ENCODE results near the gene SND1.

Gene SND1

DNA sequence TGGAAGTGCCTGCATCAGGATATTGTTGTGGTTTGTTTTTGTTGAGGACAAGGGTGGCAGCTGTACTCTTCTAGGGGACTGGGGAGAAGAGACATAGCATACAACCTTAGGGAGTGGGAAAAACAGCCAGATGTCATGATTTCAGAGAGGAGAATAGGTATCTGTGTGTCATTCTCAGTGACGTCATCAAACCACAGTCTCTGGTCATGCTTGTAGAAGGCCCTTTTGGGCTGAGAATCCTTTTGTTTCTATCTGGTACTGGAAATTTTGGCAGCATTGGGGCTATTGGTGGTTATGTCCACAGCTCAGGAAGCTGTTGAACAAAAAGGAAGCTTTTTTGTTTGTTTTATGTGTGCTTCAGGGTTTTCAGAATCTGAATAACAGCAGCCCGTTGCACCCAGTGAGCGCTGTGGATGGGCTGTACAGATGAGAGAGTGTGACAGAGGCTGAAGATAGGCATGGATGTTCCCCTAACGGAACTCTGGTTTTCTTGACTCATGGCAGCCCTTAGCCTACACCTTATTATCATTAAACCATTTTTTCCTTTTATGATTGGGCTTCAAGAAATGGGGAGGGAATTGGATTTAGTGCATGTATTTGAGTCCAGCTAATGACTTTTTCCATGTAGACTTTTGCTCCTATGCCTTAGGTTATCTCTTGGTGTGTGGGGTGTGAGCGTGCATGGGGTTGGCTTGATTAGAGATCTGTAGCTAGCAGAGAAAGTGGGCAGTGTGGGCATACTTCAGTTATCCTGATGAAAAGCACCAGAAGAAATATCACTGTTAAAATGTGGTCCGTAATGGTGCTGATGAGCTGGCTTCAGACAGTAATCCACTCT, 65.7 kb downstream of the SND1 start:
- TF ChIP-seq HDGF (IDR thresholded peaks at IDR 0.05; ENCODE audit: borderline replicate concordance), result no peak
- TF ChIP-seq LEF1 (IDR thresholded peaks at IDR 0.05; ENCODE audit: borderline replicate concordance), result no peak
- TF ChIP-seq, protein P1, sequence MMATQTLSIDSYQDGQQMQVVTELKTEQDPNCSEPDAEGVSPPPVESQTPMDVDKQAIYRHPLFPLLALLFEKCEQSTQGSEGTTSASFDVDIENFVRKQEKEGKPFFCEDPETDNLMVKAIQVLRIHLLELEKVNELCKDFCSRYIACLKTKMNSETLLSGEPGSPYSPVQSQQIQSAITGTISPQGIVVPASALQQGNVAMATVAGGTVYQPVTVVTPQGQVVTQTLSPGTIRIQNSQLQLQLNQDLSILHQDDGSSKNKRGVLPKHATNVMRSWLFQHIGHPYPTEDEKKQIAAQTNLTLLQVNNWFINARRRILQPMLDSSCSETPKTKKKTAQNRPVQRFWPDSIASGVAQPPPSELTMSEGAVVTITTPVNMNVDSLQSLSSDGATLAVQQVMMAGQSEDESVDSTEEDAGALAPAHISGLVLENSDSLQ (IDR thresholded peaks at IDR 0.05), result no peak
- TF ChIP-seq ARNT (IDR thresholded peaks at IDR 0.05), result no peak
- no peak for TF ChIP-seq NFRKB (IDR thresholded peaks at IDR 0.05)
- TF ChIP-seq FOXM1 (IDR thresholded peaks at IDR 0.05; ENCODE audit: borderline replicate concordance), result no peak
- TF ChIP-seq ZNF384 (IDR thresholded peaks at IDR 0.05), result no peak
- no peak for TF ChIP-seq ELF4 (IDR thresholded peaks at IDR 0.05)
- no peak for TF ChIP-seq L3MBTL2 (conservative IDR thresholded peaks at IDR 0.05)
- TF ChIP-seq SUZ12 (IDR thresholded peaks at IDR 0.05), result no peak
- no peak for TF ChIP-seq TARDBP (IDR thresholded peaks at IDR 0.05)
- no peak for TF ChIP-seq FOXA1 (IDR thresholded peaks at IDR 0.05)
- no peak for TF ChIP-seq SP1 (IDR thresholded peaks at IDR 0.05)
- TF ChIP-seq CTBP1 (IDR thresholded peaks at IDR 0.05; ENCODE audit: borderline replicate concordance), result no peak
- TF ChIP-seq BHLHE40 (IDR thresholded peaks at IDR 0.05; ENCODE audit: borderline replicate concordance), result no peak
- TF ChIP-seq FOXK2 (IDR thresholded peaks at IDR 0.05), result no peak
- DNase-seq (ENCODE audit: extremely low spot score), result no peak
- CTCF ChIA-PET, result no interaction called here
- POLR2A ChIA-PET, result no interaction called here

DNA sequence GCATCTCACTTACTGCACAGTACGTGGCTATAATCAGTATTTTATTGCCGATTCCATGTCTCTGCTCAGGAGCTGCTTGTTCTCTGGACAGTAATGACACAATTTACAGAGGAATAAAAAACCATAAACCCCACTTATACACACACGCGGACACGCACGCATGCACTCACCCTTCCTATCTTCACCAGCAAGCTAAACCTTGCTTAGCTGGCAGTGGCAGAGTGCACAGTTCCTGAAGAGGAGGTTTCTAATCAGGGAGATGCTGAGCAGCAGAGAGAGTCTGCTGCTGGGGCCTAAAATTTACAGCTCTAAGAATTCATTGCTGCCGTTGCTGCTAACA, 66.3 kb downstream of the SND1 start:
- ChIA-PET POLR2A (no interaction called here), CTCF (no interaction called here)
- no peak for TF ChIP-seq BHLHE40 (IDR thresholded peaks at IDR 0.05; ENCODE audit: borderline replicate concordance)
- TF ChIP-seq FOXM1 (IDR thresholded peaks at IDR 0.05; ENCODE audit: borderline replicate concordance), result no peak
- TF ChIP-seq CTBP1 (IDR thresholded peaks at IDR 0.05; ENCODE audit: borderline replicate concordance), result no peak
- TF ChIP-seq FOXK2 (IDR thresholded peaks at IDR 0.05), result no peak
- no peak for TF ChIP-seq SP1 (IDR thresholded peaks at IDR 0.05)
- no peak for TF ChIP-seq LEF1 (IDR thresholded peaks at IDR 0.05; ENCODE audit: borderline replicate concordance)
- TF ChIP-seq ZNF384 (IDR thresholded peaks at IDR 0.05), result no peak
- no peak for DNase-seq (ENCODE audit: extremely low spot score)

- no peak for TF ChIP-seq L3MBTL2 (conservative IDR thresholded peaks at IDR 0.05)
- TF ChIP-seq BHLHE40 (IDR thresholded peaks at IDR 0.05; ENCODE audit: borderline replicate concordance), result no peak
- TF ChIP-seq FOXA1 (IDR thresholded peaks at IDR 0.05), result no peak
- TF ChIP-seq, protein P1 (IDR thresholded peaks at IDR 0.05), result no peak
- TF ChIP-seq LEF1 (IDR thresholded peaks at IDR 0.05; ENCODE audit: borderline replicate concordance), result no peak
- TF ChIP-seq FOXM1 (IDR thresholded peaks at IDR 0.05; ENCODE audit: borderline replicate concordance), result no peak
- TF ChIP-seq NFRKB (IDR thresholded peaks at IDR 0.05), result no peak
- TF ChIP-seq ARNT (IDR thresholded peaks at IDR 0.05), result no peak
- no peak for TF ChIP-seq ELF4 (IDR thresholded peaks at IDR 0.05)
- no peak for TF ChIP-seq ZNF384 (IDR thresholded peaks at IDR 0.05)
- no peak for TF ChIP-seq SP1 (IDR thresholded peaks at IDR 0.05)
- no peak for TF ChIP-seq HDGF (IDR thresholded peaks at IDR 0.05; ENCODE audit: borderline replicate concordance)
- no peak for TF ChIP-seq FOXK2 (IDR thresholded peaks at IDR 0.05)
- no peak for TF ChIP-seq CTBP1 (IDR thresholded peaks at IDR 0.05; ENCODE audit: borderline replicate concordance)
- TF ChIP-seq SUZ12 (IDR thresholded peaks at IDR 0.05), result no peak
- no peak for TF ChIP-seq TARDBP (IDR thresholded peaks at IDR 0.05)
- ChIA-PET POLR2A (no interaction called here), CTCF (interaction anchor here (0.6 kb wide), 1 partner anchor 443 kb away, joined by 3 read pairs; no protein-coding TSS in a partner anchor)
- DNase-seq (ENCODE audit: extremely low spot score), result no peak
These were observed 74.5 kb downstream of the SND1 start for GRCh38 chr7:127726476-127726875.

GRCh38 chr7:127730658-127731276, 78.8 kb downstream of the SND1 start:
- ChIA-PET CTCF (no interaction called here), POLR2A (no interaction called here)
- TF ChIP-seq LEF1 (IDR thresholded peaks at IDR 0.05; ENCODE audit: borderline replicate concordance) (no peak), BHLHE40 (IDR thresholded peaks at IDR 0.05; ENCODE audit: borderline replicate concordance) (no peak), NFRKB (IDR thresholded peaks at IDR 0.05) (no peak), HDGF (IDR thresholded peaks at IDR 0.05; ENCODE audit: borderline replicate concordance) (no peak), CTBP1 (IDR thresholded peaks at IDR 0.05; ENCODE audit: borderline replicate concordance) (no peak), FOXA1 (IDR thresholded peaks at IDR 0.05) (no peak), ARNT (IDR thresholded peaks at IDR 0.05) (no peak), FOXM1 (IDR thresholded peaks at IDR 0.05; ENCODE audit: borderline replicate concordance) (no peak), FOXK2 (IDR thresholded peaks at IDR 0.05) (no peak), ELF4 (IDR thresholded peaks at IDR 0.05) (no peak), TARDBP (IDR thresholded peaks at IDR 0.05) (no peak), L3MBTL2 (conservative IDR thresholded peaks at IDR 0.05) (no peak)
- TF ChIP-seq, protein P1 (IDR thresholded peaks at IDR 0.05), result no peak
- no peak for DNase-seq (ENCODE audit: extremely low spot score)

DNA sequence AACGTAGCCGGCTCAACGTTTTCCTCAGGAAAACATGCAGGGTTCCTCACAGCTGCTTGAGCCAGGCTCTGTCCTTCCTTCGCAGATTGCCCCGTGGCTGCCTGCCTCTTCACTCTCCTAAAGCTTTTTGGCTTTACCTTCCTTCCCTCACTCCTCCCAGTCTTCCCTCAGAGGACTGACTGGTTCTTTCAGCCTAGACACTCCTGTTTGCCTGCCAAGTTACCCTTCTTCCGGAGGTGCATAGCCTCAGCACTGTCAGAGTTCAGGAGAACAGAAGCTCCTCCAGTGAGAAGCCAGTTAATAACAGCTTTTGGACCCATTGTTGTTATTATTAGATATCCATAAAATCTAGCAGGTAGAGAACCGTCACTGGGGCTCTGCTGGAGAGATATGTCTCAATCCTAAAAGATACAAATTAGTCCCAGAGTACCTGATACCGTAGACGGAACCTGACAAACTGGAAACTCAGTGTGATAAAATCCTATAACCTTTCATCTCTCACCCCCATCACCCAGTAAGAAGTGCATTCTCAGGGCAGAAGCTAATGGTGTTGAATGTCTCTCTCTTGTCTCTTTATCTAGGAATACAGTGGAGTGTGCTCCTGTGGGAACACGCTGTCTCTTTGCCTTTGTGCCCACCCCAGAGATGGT, 79.6 kb downstream of the SND1 start:
- DNase-seq (ENCODE audit: extremely low spot score), result no peak
- ChIA-PET POLR2A (no interaction called here), CTCF (interaction anchor here (0.5 kb wide), 1 partner anchor 304 kb away, joined by 3 read pairs; no protein-coding TSS in a partner anchor)
- TF ChIP-seq BHLHE40 (IDR thresholded peaks at IDR 0.05; ENCODE audit: borderline replicate concordance) (no peak), ELF4 (IDR thresholded peaks at IDR 0.05) (no peak), NFRKB (IDR thresholded peaks at IDR 0.05) (no peak), TARDBP (IDR thresholded peaks at IDR 0.05) (no peak), CTBP1 (IDR thresholded peaks at IDR 0.05; ENCODE audit: borderline replicate concordance) (no peak), HDGF (IDR thresholded peaks at IDR 0.05; ENCODE audit: borderline replicate concordance) (no peak), ARNT (IDR thresholded peaks at IDR 0.05) (no peak), FOXM1 (IDR thresholded peaks at IDR 0.05; ENCODE audit: borderline replicate concordance) (no peak), FOXK2 (IDR thresholded peaks at IDR 0.05) (no peak), ZNF384 (IDR thresholded peaks at IDR 0.05) (no peak), L3MBTL2 (conservative IDR thresholded peaks at IDR 0.05) (no peak), LEF1 (IDR thresholded peaks at IDR 0.05; ENCODE audit: borderline replicate concordance) (no peak), SUZ12 (IDR thresholded peaks at IDR 0.05) (no peak), FOXA1 (IDR thresholded peaks at IDR 0.05) (no peak), SP1 (IDR thresholded peaks at IDR 0.05) (no peak)
- TF ChIP-seq, protein P1 (IDR thresholded peaks at IDR 0.05), result no peak
